Brain microvascular endothelial cell (primary cell): ENCODE data around the gene LRBA.
"Not testable (repeated sequence)": the region's sequence is repeated elsewhere in the genome, so short reads cannot be mapped to it uniquely, and the experiment has no call there.

Experiments used
- DNase-seq: peaks from one replicate; pipeline ENCODE4 v3.0.0-alpha.2; 2020
- H3K27ac ChIP-seq: fragments of 250-450 bp; sonication (Bioruptor Pico); 2 replicates; pipeline ENCODE4 v1.5.1; 2020; ENCODE audit warnings: mild to moderate bottlenecking, moderate library complexity
- H3K27me3 ChIP-seq: fragments of 250-450 bp; sonication (Bioruptor Pico); replicated peaks from 2 replicates; pipeline ENCODE4 v1.5.1; 2020; ENCODE audit warnings: mild to moderate bottlenecking
- H3K36me3 ChIP-seq: fragments of 250-450 bp; sonication (Bioruptor Pico); replicated peaks from 2 replicates; pipeline ENCODE4 v1.5.1; 2020; ENCODE audit warnings: mild to moderate bottlenecking
- H3K4me3 ChIP-seq: 2 replicates; pipeline ENCODE4 v1.5.1; 2011; ENCODE audit warnings: low read depth, mild to moderate bottlenecking, control low read depth, low read length, moderate library complexity
- CTCF ChIP-seq: IDR thresholded peaks from 2 replicates; pipeline ENCODE4 v1.5.1; 2011; ENCODE audit warnings: low read depth, mild to moderate bottlenecking, moderate library complexity, low read length, control low read depth, inconsistent platforms; ENCODE audit errors: missing control alignments
- in situ Hi-C: cut with HindIII; loops from 2 replicates; pipeline ENCODE4 v1.10.0; 2017; ENCODE audit warnings: low sequenced_read_pairs, low pct_ligation_motif_present

LRBA gene

GRCh38 chr4:150938873-150939499, 76.1 kb downstream of the LRBA start:
- no peak for DNase-seq
- no peak for TF ChIP-seq CTCF
- in situ Hi-C loops: no loop called here
- Histone ChIP-seq H3K27me3 (no peaks in the 10 kb centered on the region), H3K36me3 (no peaks in the 10 kb centered on the region), H3K4me3 (no peak overlapping the region), H3K27ac (no peak overlapping the region)

GRCh38 chr4:150938417-150938816, 76.7 kb downstream of the LRBA start:
- DNase-seq: no peak
- Histone ChIP-seq H3K36me3 (no peaks in the 10 kb centered on the region), H3K27me3 (no peaks in the 10 kb centered on the region), H3K27ac (no peak overlapping the region), H3K4me3 (no peak overlapping the region)
- no peak for TF ChIP-seq CTCF
- in situ Hi-C loops: no loop called here

- Histone ChIP-seq H3K27ac (no peak overlapping the region), H3K27me3 (no peaks in the 10 kb centered on the region), H3K36me3 (no peaks in the 10 kb centered on the region), H3K4me3 (no peak overlapping the region)
- in situ Hi-C loops: no loop called here
- no peak for DNase-seq
- TF ChIP-seq CTCF: no peak
Measured at GRCh38 chr4:150934022-150934421, 81.1 kb downstream of the LRBA start.

GRCh38 chr4:150931796-150932195, 83.3 kb downstream of the LRBA start:
- Histone ChIP-seq H3K4me3 (no peak overlapping the region), H3K27ac (no peak overlapping the region), H3K27me3 (no peaks in the 10 kb centered on the region), H3K36me3 (no peaks in the 10 kb centered on the region)
- no peak for DNase-seq
- in situ Hi-C loops: no loop called here
- TF ChIP-seq CTCF: no peak

- no peaks in the 10 kb centered on the region for H3K27me3 ChIP-seq
- H3K4me3 ChIP-seq: no peak overlapping the region
- H3K27ac ChIP-seq: no peak overlapping the region
- no peak for TF ChIP-seq CTCF
- in situ Hi-C loops: no loop called here
- no peaks in the 10 kb centered on the region for H3K36me3 ChIP-seq
- no peak for DNase-seq
Measured at GRCh38 chr4:150931005-150931404, 84.1 kb downstream of the LRBA start.

- no peak for DNase-seq
- in situ Hi-C loops: no loop called here
- no peak for TF ChIP-seq CTCF
- no peaks in the 10 kb centered on the region for H3K27me3 ChIP-seq
- H3K36me3 ChIP-seq: no peaks in the 10 kb centered on the region
- H3K4me3 ChIP-seq: no peak overlapping the region
- H3K27ac ChIP-seq: no peak overlapping the region
Measured at GRCh38 chr4:150923945-150924344, 91.1 kb downstream of the LRBA start.

- H3K27ac ChIP-seq, DNase-seq, in situ Hi-C loops, H3K4me3 ChIP-seq, H3K27me3 ChIP-seq, H3K36me3 ChIP-seq: not testable (repeated sequence)
Measured at GRCh38 chr4:150921486-150921885, 93.6 kb downstream of the LRBA start.

GRCh38 chr4:150918562-150918961, 96.5 kb downstream of the LRBA start:
- H3K4me3 ChIP-seq, H3K27me3 ChIP-seq, H3K36me3 ChIP-seq, H3K27ac ChIP-seq, in situ Hi-C loops, DNase-seq: not testable (repeated sequence)
